ENCODE data around the gene TMEM61.
A peak's percentile ranks its signal among the peaks of the same experiment; 100 is the strongest.

TMEM61 gene

DNA sequence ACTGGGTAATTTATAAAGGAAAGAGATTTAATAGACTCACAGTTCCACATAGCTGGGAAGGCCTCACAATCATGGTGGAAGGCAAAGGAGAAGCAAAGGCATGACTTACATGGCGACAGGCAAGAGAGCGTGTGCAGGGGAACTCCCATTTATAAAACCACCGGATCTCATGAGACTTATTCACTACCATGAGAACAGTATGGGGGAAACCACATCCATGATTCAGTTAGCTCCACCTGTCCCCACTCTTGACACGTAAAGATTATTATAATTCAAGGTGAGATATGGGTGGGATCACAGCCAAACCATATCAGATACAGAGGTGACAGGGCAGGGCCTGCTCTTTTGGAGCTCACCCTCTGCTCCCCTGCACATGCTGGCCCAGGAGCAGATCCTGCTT lies 31.4 kb upstream of the TMEM61 start:
- H3K4me2 ChIP-seq (ENCODE audit: low read depth, low read length) = no peak overlapping the region
- H2AFZ ChIP-seq (ENCODE audit: low read length) = no peak overlapping the region
- H3K36me3 ChIP-seq (replicated peaks; ENCODE audit: insufficient read depth, low read length) = no peaks in the 10 kb centered on the region
- no peak overlapping the region for H3K27ac ChIP-seq (ENCODE audit: low read length)
- H3K9ac ChIP-seq (ENCODE audit: low read length) = no peak overlapping the region
- no peaks in the 10 kb centered on the region for H3K27me3 ChIP-seq (replicated peaks; ENCODE audit: insufficient read depth, low read length)
- H3K79me2 ChIP-seq (ENCODE audit: low read length) = no peaks in the 10 kb centered on the region
- no peaks in the 10 kb centered on the region for H3K9me2 ChIP-seq (replicated peaks; ENCODE audit: insufficient read depth, low read length)
- no peaks in the 10 kb centered on the region for H3K9me3 ChIP-seq (replicated peaks; ENCODE audit: insufficient read depth, low read length)
- H3K4me3 ChIP-seq (ENCODE audit: low read length) = no peak overlapping the region
- H3K4me1 ChIP-seq (ENCODE audit: low read length) = no peaks in the 10 kb centered on the region
- H3F3A ChIP-seq (ENCODE audit: insufficient read depth, low read length) = no peaks in the 10 kb centered on the region
- DNase-seq = no peak
- TF ChIP-seq EZH2 (optimal IDR thresholded peaks at IDR 0.05; ENCODE audit: low read depth, low read length) = no peak
- TF ChIP-seq, protein P1, sequence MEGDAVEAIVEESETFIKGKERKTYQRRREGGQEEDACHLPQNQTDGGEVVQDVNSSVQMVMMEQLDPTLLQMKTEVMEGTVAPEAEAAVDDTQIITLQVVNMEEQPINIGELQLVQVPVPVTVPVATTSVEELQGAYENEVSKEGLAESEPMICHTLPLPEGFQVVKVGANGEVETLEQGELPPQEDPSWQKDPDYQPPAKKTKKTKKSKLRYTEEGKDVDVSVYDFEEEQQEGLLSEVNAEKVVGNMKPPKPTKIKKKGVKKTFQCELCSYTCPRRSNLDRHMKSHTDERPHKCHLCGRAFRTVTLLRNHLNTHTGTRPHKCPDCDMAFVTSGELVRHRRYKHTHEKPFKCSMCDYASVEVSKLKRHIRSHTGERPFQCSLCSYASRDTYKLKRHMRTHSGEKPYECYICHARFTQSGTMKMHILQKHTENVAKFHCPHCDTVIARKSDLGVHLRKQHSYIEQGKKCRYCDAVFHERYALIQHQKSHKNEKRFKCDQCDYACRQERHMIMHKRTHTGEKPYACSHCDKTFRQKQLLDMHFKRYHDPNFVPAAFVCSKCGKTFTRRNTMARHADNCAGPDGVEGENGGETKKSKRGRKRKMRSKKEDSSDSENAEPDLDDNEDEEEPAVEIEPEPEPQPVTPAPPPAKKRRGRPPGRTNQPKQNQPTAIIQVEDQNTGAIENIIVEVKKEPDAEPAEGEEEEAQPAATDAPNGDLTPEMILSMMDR (IDR thresholded peaks at IDR 0.05; ENCODE audit: low read length) = no peak
- no peak for TF ChIP-seq EZH2phosphoT487 (IDR thresholded peaks at IDR 0.05; ENCODE audit: low read length)
- H4K20me1 ChIP-seq (ENCODE audit: insufficient read depth, low read length) = no peaks in the 10 kb centered on the region

DNA sequence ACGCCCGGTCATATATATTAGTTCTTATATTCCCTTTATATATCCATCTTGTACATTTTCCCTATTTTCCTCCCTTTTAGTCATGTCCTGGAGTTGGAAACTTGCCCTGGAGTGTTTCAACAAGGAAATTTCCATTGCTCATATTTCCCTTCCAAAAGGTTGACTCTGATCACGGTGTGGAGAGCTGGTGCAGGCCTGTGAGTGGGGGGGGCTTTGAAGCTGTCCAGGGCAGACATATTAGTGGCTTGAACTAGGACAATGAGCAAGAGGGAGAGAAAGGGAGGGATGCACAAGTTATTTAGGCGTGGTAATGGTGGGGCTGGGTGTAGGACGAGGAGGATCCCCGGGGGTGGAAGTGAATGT lies 30.4 kb upstream of the TMEM61 start:
- H3K27me3 ChIP-seq (replicated peaks; ENCODE audit: insufficient read depth, low read length) = no peaks in the 10 kb centered on the region
- no peaks in the 10 kb centered on the region for H3K79me2 ChIP-seq (ENCODE audit: low read length)
- no peak overlapping the region; the same call in 1 of the 2 replicates for H3K9ac ChIP-seq (ENCODE audit: low read length)
- no peaks in the 10 kb centered on the region for H4K20me1 ChIP-seq (ENCODE audit: insufficient read depth, low read length)
- no peaks in the 10 kb centered on the region for H3K4me1 ChIP-seq (ENCODE audit: low read length)
- H3K4me3 ChIP-seq (ENCODE audit: low read length) = no peak overlapping the region
- no peaks in the 10 kb centered on the region for H3K9me3 ChIP-seq (replicated peaks; ENCODE audit: insufficient read depth, low read length)
- H3K4me2 ChIP-seq (ENCODE audit: low read depth, low read length) = peak overlapping the region; percentile 92; the same call in 1 of the 2 replicates
- TF ChIP-seq, protein P1 (IDR thresholded peaks at IDR 0.05; ENCODE audit: low read length) = no peak
- no peak for TF ChIP-seq EZH2 (optimal IDR thresholded peaks at IDR 0.05; ENCODE audit: low read depth, low read length)
- TF ChIP-seq EZH2phosphoT487 (IDR thresholded peaks at IDR 0.05; ENCODE audit: low read length) = no peak
- H3F3A ChIP-seq (ENCODE audit: insufficient read depth, low read length) = no peaks in the 10 kb centered on the region
- H3K36me3 ChIP-seq (replicated peaks; ENCODE audit: insufficient read depth, low read length) = no peaks in the 10 kb centered on the region
- H2AFZ ChIP-seq (ENCODE audit: low read length) = peak overlapping the region; percentile 96
- DNase-seq = no peak
- no peaks in the 10 kb centered on the region for H3K9me2 ChIP-seq (replicated peaks; ENCODE audit: insufficient read depth, low read length)
- H3K27ac ChIP-seq (ENCODE audit: low read length) = no peak overlapping the region

DNA sequence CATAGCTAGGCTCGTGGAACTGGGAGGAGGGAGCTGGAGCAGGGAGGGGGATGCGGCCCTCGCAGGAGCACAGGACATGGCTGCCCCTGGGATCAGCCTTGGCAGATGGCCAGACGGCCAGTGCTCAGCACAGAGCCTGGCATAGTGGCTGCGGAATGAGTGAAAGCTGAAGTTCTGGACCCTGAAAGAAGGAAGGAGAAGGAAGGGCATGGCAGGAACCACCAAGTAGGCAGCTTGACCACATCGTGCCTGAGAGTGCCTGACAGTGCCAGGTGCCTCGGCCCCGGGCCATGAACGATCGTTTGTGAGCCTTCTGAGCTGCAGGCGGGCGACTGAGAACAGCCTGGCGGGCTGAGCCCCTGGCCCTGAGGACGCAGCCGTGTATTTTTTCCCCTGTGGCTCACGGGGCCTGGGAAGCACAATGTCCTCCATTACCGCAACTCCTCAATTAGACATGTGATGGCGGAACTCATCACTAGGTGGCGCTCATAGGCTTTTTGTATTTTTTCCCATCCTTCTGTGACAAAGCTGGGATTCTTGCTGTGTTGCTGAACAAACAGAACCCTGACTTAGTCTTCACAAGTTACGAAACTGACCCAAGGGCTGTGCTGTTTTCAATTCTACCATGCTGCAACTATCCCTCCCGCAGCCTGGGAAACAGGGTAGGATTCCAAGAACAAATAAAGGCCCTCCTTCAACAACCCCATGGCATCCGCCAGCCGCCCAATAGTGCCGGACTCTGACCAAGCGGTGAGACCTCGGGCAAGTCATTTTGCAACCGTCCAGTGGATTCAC lies 29.9 kb upstream of the TMEM61 start:
- H3K4me1 ChIP-seq (ENCODE audit: low read length) = no peaks in the 10 kb centered on the region
- no peak overlapping the region for H3K27ac ChIP-seq (ENCODE audit: low read length)
- H3K79me2 ChIP-seq (ENCODE audit: low read length) = no peaks in the 10 kb centered on the region
- no peaks in the 10 kb centered on the region for H4K20me1 ChIP-seq (ENCODE audit: insufficient read depth, low read length)
- no peaks in the 10 kb centered on the region for H3K36me3 ChIP-seq (replicated peaks; ENCODE audit: insufficient read depth, low read length)
- H3K4me3 ChIP-seq (ENCODE audit: low read length) = peak overlapping the region; percentile 49
- H2AFZ ChIP-seq (ENCODE audit: low read length) = peak overlapping the region; percentile 96
- peak overlapping the region; percentile 44; the same call in 1 of the 2 replicates for H3K9ac ChIP-seq (ENCODE audit: low read length)
- H3K4me2 ChIP-seq (ENCODE audit: low read depth, low read length) = peak overlapping the region; percentile 92
- DNase-seq = peak; percentile 57
- TF ChIP-seq EZH2 (optimal IDR thresholded peaks at IDR 0.05; ENCODE audit: low read depth, low read length) (no peak), EZH2phosphoT487 (IDR thresholded peaks at IDR 0.05; ENCODE audit: low read length) (no peak)
- TF ChIP-seq, protein P1 (IDR thresholded peaks at IDR 0.05; ENCODE audit: low read length) = peak; percentile 77
- no peaks in the 10 kb centered on the region for H3K9me2 ChIP-seq (replicated peaks; ENCODE audit: insufficient read depth, low read length)
- no peaks in the 10 kb centered on the region for H3K9me3 ChIP-seq (replicated peaks; ENCODE audit: insufficient read depth, low read length)
- H3K27me3 ChIP-seq (replicated peaks; ENCODE audit: insufficient read depth, low read length) = no peaks in the 10 kb centered on the region
- H3F3A ChIP-seq (ENCODE audit: insufficient read depth, low read length) = no peaks in the 10 kb centered on the region
